HG03442 (cell line): ENCODE data around the gene SPG7.

Experiments used
- ATAC-seq: cut with Tn5 transposase; IDR thresholded peaks from one replicate; pipeline ENCODE4 v1.9.1; 2021; ENCODE audit warnings: mild to moderate bottlenecking, moderate library complexity; ENCODE audit not compliant: unreplicated experiment

The SPG7 gene

GRCh38 chr16:89511374-89511773, 3.2 kb downstream of the SPG7 start:
- ATAC-seq = no peak

DNA sequence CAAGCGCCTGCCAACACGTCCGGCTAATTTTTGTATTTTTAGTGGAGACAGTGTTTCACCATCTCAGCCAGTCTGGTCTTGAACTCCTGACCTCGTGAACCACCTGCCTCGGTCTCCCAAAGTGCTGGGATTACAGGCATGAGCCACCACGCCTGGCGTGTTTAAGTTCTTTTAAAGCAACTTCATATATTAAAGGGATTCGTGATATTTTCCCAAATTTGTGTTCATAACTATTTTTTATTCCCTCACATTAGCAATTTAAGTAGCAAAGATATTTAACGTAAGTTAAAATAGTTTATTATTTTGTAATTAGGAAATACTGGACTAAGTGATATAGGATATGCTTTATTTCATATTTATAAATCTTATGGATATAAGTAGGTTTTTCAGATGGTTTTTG, 4.2 kb downstream of the SPG7 start:
- ATAC-seq = no peak

- no peak for ATAC-seq
These were observed 8.9 kb downstream of the SPG7 start for GRCh38 chr16:89517128-89517527.

- ATAC-seq = no peak
These were observed 11.7 kb downstream of the SPG7 start for GRCh38 chr16:89519881-89520280.

DNA sequence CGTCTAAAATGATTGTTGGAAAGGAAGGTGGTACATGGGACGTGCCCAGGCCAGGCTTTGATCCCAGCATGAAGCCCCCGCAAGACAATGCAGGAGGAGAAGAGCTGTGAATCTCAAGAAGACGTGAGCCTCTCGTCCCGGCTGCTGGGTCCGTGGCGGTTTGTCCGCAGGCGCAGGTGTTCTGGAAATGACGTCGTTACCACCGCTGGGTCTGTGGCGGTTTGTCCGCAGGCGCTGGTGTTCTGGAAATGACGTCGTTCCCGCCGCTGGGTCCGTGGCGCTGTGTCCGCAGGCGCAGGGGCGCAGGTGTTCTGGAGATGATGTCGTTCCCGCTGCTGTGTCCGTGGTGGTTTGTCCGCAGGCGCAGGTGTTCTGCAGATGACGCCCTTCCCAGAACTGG, 14.1 kb downstream of the SPG7 start:
- ATAC-seq = no peak

- no peak for ATAC-seq
These were observed 15.6 kb downstream of the SPG7 start for GRCh38 chr16:89523680-89524344.

- ATAC-seq = no peak
These were observed 17.1 kb downstream of the SPG7 start for GRCh38 chr16:89525146-89525913.

GRCh38 chr16:89529097-89529496, 20.9 kb downstream of the SPG7 start:
- ATAC-seq = no peak

- ATAC-seq = no peak
These were observed 22.5 kb downstream of the SPG7 start for GRCh38 chr16:89530401-89531381.

DNA sequence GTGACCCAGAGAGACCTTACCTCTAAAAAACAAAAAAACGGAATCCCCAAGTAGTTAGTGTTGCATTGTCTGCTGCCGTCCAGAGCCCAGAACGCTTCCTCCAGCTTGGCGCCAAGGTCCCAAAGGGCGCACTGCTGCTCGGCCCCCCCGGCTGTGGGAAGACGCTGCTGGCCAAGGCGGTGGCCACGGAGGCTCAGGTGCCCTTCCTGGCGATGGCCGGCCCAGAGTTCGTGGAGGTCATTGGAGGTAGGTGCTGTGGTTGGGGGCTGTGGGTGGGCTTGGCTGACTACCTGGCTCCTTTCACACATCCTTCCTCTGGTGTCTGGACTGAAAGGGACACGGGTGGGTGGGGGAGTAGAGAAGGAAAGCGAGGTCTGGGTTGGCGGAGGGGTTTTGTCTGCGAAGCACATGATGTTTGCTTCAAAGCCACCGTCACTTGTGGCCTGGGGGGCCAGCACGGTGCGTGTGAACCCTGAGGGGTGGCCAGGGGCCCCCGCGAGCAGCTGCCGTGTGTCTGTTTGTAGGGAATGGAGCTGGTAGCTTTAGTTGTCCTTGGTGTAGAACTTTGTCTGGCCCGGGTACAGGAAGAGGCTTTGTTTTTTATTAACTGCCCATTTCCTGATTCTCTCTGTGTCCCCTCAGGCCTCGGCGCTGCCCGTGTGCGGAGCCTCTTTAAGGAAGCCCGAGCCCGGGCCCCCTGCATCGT, 23.8 kb downstream of the SPG7 start:
- ATAC-seq = no peak

DNA sequence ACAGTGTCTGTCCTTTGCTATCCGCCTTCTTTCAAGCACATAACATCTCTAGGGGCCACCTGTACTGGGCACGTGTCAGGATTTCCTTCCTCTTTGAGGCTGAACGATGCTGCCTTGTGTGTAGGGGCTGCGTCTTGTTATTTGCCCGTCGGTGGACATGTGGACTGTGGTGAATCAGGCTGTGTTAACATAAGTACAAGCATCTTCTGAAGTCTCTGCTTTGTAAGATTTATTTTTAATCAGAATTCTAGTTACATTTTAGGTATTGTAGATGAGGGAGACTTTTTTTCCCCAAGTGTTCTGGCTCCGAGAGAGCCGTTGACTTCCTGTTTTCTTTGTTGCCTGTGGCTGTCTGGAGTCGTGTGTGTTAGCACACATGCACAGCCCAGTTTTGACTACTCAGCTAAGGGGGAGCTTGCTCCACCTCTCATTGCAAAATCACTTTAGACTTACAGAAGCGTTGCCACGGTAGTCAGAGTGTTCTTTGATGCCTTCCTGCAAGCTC, 26.1 kb downstream of the SPG7 start:
- ATAC-seq = no peak

GRCh38 chr16:89536371-89536770, 28.2 kb downstream of the SPG7 start:
- no peak for ATAC-seq

DNA sequence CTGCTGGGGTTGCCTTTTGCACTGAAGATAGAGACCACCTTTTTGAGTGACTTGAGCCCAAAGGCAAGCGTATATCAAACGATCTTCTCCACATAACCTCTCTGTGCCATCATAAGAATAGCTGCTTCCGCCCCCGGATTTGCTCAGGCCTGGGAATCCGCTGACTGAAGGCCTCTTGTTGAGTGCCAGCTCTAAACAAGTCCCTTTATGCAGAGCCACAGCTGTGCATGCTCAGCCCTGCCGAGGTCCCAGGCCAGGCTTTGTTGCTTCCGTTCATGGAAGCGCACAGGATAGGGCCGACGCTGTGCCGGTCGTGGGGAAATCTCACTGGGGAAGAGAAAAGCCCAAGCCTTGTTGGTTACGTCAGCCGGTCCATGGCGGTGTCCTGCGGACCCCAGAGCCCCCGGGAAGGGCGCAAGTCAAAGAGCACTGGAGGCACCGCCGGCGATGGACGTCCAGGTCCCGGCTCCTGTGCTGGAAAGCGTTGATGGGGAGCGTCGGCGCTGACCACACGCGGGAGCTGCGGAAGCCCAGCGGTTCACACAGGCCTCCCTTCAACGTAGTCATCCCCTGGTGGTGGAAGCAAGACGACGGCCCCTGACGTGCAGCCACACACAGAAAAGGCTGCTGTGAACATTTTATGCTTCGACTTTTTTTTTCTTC, 28.8 kb downstream of the SPG7 start:
- no peak for ATAC-seq

- ATAC-seq = no peak
These were observed 29.3 kb downstream of the SPG7 start for GRCh38 chr16:89537549-89537925.

DNA sequence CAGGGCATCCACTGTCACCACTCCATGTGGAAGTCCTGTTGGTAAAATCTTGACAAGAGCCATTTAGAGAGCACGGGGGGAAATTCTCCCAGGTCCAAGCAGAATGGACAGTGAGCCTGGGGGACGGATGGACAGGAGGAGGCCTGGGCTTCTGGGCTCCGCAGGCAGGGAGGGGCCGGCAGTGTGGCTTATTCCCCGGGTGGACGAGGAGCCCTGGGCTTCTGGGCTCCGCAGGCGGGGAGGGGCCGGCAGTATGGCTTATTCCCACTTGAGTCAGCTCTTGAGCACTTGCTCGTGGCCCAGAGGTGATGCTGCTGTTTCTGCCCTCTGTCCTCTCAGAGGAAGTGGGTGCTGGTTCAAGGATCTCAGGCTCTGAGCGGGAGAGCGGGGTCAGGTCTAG, 30.1 kb downstream of the SPG7 start:
- no peak for ATAC-seq

GRCh38 chr16:89540557-89540956, 32.4 kb downstream of the SPG7 start:
- ATAC-seq = no peak

DNA sequence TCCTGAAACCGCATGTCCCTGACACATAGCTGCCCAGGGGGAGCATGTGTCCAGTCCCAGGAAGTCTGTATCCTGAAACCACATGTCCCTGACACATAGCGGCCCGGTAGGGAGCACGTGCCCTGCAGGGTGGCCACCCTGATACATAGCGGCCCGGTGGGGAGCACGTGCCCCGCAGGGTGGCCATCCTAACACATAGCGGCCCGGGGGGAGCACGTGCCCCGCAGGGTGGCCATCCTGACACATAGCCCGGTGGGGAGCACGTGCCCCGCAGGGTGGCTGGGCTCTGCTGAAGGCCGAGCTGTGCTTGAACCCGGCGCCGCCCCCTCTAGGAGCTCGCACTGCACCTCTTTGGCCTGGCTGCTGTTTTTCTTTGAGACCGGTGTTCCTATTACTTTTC, 33.6 kb downstream of the SPG7 start:
- no peak for ATAC-seq

- no peak for ATAC-seq
These were observed 35.9 kb downstream of the SPG7 start for GRCh38 chr16:89544113-89544512.

DNA sequence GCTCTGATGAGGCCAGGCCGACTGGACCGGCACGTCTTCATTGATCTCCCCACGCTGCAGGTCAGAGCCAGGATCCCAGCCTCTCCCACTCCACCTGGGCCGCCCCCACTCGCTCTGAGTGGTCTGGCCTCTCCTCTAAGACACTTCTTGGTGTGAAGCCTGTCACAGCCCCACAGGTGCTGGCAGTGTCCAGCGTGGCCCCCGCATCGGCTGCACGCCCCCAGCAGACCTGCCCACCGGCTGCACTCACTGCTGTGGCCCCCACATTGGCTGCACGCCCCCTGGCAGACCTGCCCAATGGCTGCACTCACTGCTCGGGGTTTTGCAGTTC, 36.5 kb downstream of the SPG7 start:
- no peak for ATAC-seq
